Inflammatory macrophage treated with lipopolysaccharide for 1 hour (primary cell): ENCODE data around the gene IVNS1ABP.

Source experiments
- DNase-seq, 2 donors: peaks; one replicate each; pipeline ENCODE4 v3.0.0-alpha.2; 2020 to 2022

The IVNS1ABP gene

DNA sequence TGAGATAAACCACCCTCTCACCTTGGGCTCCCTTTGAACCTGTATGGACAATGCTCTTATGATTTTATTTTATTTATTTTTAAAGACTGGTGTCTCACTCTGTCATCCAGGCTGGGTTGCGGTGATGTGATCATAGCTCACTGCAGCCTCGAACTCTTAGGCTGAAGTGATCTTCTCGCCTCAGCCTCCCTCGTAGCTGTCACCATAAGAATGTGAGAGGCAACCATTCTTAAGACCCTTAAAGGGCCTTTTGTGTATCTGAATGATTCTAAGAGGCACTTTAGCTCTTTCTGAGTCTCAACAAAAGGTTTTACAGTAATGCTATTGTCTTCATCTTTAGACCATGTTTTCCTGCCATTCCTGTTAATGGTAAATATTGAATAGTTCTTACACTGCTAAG is 67.0 kb downstream of the IVNS1ABP start:
- DNase-seq, result no peak

DNA sequence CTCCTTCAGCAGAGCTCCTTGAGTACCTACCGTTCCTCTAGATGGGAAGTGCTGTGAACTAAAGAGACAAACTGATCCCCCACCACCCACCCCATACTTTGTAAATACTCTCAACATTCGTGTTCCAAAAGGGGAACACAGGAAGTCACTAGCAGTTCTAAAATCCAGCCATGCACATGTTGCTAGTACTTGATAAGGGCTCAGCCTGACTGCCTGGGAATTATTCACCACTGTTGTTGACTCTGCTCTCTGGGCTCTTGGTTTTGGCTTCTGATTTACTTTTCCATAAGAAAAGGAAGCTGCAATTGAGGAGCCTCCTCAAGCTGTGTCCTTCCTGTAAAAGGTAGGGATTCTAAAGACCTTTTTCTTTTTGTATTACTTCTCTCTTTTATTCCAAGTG is 67.5 kb downstream of the IVNS1ABP start:
- DNase-seq, result no peak
